ENCODE data around the gene ATXN7L1.

GRCh38 chr7:105585850-105586500 is 290.4 kb downstream of the ATXN7L1 start:
- TF ChIP-seq POLR2A (IDR thresholded peaks at IDR 0.05) (no peak), POLR2AphosphoS5 (IDR thresholded peaks at IDR 0.05) (no peak)
- TF ChIP-seq, protein P1, sequence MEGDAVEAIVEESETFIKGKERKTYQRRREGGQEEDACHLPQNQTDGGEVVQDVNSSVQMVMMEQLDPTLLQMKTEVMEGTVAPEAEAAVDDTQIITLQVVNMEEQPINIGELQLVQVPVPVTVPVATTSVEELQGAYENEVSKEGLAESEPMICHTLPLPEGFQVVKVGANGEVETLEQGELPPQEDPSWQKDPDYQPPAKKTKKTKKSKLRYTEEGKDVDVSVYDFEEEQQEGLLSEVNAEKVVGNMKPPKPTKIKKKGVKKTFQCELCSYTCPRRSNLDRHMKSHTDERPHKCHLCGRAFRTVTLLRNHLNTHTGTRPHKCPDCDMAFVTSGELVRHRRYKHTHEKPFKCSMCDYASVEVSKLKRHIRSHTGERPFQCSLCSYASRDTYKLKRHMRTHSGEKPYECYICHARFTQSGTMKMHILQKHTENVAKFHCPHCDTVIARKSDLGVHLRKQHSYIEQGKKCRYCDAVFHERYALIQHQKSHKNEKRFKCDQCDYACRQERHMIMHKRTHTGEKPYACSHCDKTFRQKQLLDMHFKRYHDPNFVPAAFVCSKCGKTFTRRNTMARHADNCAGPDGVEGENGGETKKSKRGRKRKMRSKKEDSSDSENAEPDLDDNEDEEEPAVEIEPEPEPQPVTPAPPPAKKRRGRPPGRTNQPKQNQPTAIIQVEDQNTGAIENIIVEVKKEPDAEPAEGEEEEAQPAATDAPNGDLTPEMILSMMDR (IDR thresholded peaks at IDR 0.05) = no peak

Measured in gastroesophageal sphincter (tissue), 3 donors.